NCI-H1436 treated with DMSO at 0.1 percent for 48 hours (cell line): ENCODE measurements around the gene HOXA10.

Experiments used
- DNase-seq: peaks from one replicate; lab custom pipeline; 2025; lab: John Stamatoyannopoulos, UW

HOXA10 gene

DNA sequence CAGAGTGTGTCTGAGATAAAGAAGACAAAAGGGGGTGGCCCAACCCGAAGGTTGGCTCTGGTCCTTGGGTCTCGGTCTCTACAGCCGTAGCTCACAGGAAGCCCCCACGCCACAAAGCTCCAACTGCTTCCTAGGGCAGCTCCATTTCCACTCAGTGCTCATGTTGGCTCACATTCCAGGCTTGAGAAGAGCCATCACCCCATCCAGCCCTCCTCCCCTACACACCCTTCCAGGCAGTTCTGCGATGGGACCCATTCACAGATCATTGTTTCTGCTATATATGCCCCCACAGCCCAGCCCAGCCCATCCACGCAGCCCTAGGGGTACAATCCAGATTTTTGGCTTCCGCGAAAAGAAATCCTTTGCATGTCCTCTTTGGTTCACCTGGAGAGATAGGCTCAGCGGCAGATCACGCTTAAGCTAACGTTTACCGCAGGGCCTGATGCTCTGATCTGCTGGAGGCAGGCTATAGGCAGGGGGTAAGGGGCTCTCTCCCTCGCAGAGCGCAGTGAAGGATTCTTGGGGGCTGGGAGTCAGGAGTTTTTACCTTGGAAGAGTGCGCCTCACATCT lies 17.1 kb upstream of the HOXA10 start:
- no peak for DNase-seq

DNA sequence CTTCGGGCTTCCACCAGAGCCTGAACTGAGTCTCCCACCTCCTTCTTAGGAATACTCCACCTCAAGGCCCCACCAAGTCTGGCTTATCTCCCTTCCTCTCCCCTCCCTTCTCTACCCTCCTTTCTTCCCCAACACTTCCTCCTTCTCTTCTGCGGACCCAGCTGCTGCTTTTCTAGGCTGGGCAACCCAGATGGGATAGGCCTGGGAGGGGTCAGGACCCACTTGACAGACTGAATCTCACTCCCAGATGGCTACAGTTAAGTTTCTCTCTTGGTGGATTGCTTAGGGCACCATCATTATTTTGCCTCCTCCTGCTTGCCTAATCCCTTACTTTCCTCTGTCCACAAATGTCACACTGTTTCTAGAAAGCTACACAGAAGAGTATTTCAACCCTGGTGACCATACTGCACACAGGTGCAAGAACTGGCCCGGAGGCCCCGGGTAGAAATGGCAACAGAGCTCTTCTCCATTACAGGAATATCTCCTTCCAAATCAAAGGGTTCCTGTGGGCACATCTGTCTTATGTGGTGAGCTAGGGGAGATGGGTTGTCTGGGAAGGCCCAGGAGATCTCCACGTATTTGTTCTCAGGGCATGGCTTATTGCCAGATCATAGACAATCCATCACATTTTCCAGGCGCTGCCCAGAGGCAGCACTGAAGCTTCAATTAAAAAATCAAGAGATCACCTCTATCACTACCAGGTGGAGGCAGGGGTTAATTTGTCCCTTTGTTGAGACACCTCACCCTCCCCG lies 16.1 kb upstream of the HOXA10 start:
- DNase-seq = no peak

DNA sequence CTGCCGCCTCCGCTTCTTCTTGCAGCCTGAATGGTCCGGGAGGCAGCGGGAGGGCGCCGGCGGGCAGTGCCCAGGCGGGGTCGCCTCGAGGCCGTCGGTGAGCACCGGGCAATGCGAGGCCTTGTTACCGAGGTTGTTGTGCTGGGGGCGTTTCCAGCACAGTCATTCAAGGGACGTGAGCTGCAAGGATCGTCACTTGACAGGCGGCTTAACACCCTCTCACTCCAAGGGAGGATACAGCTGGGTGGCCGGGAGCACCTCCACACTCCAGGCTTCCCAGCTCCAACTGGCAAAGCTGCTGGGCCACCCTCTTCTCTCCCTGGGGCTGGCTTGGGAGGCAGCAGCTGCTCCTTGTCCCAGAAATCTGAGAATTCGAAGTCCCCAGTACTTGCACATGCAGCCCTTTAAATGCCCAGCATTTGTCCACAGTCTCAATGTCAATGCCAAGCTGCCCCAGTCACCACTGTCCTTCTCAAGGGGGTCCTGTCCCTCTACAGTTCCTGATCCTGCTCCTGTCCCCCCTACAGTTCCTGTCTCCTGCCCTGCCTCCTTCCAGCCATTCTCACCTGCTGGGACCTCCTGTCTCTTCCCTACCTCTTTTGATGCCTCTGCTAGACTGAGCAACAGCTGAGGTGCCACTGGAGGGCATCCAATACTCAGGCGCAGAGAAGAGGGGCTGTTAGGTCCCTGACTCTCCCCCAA lies 15.3 kb upstream of the HOXA10 start:
- DNase-seq = no peak

DNA sequence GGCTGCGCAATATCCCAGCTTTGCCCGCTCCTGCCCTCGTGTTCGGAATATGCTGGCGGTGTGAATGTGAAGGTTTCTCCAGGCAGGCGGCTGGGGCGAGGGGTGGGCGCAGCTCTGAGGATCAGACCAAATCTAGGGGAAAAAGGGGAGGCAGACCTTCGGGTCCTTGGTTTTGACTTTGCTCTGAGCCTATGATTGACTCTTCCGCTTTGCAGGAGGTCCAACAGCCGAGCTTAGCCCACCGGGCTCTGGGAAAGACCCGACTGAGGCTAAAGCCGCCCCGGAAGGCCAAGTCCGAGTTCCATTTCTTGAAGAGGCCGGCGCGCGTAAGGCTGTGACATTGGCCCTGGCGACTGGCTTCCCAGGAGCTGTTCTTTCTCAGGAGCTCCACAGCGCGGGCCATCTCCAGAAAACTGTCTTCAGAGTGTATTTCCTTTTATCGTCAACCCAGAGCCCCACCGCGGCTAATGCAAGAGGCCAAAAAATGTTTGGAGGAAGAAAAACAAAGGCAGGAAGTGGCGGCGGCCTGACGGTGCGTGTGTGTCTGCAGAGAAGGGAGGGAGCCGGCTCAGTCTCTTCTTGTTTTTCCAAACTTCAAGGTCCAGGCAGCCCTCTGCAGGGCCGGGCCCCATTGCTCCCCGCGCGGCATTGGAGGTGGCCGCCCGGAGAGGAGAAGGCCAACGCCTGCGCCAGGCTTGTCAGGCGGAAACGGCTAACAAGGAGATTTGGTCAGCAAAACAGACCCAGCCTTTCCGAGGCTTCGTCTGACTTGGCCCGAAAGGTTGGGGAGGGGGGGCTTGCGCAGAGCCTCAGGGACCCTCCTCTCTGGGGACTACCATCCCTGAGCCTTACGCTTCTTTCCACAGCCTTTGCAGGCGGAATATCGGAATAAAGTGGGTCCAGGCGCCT lies 14.5 kb upstream of the HOXA10 start:
- no peak for DNase-seq

DNA sequence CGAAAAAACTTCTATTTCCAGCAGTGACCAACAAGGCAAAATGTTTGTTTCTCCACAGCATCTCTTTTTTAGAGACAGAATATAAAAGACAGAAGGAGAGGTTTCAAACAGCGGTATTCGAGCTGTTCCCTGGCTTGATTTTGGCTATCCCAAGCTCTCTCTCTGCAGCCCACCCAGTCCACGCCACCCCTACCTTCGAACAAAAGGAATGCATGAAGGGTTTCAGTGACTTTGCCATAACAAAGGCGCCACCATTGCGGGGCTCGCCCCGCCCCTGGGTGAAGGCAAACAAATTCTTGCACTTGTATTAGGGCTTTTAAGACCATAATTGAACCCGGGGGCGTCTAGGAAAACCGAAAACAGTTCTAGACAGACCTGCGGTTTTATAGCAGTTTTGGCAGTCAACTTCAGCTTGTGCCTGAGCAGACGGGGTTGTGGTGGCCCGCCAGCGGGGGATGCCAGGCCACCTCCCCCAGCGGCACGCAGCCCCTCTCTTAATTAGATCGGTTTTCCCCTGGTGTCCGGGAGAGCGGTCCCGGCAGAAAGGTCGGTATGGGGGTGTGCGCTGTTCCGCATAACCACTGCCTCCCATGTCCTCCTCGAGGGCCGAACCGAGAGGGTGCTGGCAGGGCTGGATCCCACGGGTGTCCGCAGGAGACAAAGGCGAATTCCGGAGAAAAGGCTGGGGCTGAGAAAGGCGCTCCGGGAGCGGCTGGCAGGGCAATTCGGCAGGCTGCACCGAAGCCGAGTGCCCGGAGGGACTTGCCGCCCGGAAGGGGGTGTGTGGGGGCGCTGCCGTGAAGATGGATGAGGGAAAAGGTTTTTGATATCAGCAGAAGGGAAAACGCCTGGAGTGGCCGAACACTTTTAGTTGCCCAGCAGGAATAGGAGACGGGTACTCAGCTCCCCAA lies 13.6 kb upstream of the HOXA10 start:
- DNase-seq = no peak

DNA sequence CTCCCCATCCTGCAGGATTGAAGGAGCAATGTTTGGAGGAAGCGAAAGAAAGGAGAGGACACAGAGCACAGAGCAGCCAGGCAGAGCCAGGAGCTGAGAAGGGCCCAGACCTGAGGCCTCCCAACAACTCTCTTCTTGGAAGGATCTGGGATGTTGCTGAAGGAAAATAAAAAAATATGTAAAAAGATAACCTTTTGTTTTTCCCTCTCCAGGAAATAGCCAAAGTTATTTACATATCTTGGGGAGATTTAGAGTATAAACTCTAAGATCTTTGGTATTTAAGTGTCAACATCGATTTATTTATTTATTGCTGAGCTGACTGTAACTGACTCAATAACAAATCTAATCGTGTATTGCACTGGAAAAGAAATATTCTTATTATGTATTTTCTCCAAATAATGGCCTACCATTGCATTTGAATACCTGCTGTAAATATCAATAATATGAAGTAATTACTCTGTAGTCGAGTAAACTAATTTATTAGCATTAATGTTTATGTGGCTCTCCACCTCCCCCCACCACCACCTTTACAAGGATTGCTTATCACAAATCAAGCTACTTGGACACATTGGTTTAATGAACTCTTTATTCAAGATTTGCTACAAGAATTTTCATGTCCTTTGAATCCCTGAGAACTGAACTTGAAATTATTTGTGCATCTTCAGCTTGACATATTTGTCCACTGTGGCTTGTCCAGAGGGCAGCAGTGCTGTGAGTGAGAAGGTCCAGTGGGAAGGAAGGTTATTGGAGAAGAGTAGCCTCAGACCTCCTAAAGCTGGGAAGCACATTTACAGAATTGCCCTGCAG lies 12.8 kb upstream of the HOXA10 start:
- no peak for DNase-seq

DNA sequence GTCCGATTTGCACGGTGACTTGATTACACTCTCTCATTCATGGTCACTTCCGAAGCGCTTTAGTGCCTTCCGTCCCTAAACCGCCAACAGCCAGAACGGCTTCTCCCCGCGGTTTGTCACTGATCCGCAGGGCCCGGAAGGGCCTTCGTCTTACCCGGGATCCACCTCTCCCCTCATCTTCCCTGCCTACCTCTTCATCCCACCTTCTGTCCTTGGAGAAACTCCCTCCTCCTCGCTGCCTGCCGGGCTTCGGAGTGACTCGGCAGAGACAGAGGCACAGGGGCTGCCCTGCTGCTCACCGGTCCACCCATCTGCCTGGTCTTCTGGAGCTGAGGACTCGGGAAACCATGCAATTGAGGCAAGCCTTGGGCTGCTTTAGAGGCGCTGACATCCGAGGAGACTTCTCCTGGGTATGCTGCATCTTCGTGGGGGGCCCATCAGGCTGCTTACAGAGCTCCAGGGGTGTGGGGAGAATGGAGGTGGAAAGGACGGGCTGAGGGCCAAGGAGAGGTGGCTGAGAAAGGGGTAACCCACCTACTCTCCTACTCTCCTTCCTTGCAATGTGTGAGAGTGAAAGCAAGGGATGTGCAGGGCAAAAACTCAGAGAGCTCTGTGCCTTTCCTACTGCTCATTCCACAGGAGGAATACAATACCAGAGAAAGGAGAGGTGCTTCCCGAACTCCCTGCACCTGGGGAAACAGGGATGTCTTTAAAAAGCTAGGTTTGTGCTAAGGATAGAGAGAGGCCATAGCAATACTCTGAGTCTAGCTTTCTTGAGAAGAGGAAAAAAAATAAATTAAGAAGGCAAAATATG lies 11.9 kb upstream of the HOXA10 start:
- DNase-seq = no peak

DNA sequence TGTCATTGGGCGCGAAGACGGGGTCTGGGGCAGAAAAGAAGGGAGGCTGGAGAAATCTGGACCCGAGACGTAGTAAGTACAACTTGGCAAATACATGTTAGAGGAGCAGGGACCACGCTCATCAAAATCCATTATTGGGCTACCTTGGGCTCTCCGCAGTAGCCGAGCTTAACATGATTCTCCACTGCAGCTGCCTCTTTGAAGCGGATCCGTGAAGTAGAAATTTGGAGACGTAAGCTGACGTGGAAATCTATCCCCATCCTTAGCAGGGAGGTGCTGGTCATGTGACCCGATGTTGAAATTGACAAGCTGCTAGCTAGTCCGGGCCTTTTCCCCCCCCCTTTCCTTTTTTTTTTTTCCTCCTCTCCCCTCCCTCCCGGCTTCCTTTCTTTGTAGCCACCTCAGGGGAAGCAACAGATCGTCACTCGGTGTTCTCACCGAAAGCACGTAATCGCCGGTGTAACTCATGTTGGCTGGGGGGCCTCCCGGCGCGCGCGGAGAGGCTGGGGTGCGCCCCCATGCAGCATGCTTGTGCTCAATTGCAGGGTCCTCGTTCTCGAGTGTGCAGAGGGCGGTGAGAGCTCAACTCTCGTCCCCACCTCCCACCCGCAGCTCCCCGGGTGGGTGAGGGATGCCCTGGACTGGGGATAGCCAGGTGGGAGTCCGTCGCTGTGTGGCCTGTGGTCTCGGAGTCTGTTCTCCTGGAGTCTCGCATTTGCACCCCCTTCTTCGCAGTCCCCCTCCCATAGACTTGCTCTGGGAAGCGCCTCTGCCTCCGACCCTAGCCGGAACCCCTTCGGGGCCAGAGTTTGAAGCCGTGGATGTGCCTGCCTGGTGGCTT lies 11.1 kb upstream of the HOXA10 start, which contains the start of gene HOXA11:
TSS of gene HOXA11 (minus strand) at position 220 of the 841 bp plus-strand sequence. CDS start at position 132, 88 bp downstream.
- DNase-seq = no peak

DNA sequence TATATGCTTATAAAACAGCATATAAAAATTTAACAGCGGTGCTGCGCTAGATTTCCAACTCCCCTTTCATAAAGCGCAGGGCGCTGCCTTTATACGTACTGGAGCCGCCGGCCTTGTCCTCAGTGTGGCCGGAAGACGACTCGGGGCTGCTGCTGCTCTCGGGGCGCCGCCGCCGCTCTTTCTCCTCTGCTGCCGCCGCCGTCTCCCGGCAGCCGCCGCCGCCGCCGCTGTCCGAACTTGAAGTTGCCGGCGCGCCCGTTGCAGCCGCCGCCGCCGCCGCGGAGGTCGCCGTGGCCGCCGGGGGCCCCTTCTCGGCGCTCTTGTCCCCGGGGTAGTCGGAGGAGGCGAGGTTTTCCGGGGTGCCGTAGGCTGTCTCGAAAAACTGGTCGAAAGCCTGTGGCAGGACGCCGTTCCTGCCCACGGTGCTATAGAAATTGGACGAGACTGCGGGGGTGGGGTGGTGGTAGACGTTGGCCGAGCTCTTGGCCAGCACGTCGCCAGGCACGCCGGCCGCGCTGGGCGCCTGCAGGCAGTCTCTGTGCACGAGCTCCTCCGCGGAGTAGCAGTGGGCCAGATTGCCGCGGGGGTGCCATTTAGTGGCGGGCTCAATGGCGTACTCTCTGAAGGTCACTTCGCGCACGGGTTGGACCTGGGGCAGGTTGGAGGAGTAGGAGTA lies 10.4 kb upstream of the HOXA10 start:
- no peak for DNase-seq

DNA sequence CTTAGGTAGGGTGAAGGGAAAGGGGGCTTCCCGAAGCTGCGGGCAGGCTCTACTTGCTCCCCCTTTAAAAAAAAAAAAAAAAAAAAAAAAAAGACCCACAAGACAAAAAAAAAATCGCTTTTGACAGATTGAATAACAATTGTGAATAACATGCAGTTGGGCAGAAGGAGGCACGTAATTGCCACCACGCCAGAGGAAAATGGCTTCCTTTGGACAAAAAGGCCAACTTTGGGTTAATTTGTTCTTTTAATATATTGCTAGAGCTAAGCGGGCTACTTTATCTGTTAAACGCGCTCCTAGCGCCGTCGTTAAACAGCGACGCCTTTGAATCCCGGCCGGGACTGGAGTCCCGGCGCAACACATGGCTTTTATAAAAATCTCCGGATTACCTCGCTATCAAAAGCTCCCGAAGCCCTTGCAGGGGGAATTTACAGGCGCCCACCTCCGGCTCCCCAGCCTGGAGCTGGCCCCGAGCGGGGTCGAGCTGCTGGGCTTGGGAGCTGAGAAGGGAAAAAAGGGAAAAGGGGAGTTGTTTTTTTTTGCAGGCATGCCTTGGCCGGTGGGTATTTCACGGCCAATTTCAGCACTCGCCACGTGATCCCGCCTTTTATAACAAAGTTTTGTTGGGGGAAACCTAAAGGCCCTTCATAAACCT lies 9.7 kb upstream of the HOXA10 start:
- DNase-seq = no peak

DNA sequence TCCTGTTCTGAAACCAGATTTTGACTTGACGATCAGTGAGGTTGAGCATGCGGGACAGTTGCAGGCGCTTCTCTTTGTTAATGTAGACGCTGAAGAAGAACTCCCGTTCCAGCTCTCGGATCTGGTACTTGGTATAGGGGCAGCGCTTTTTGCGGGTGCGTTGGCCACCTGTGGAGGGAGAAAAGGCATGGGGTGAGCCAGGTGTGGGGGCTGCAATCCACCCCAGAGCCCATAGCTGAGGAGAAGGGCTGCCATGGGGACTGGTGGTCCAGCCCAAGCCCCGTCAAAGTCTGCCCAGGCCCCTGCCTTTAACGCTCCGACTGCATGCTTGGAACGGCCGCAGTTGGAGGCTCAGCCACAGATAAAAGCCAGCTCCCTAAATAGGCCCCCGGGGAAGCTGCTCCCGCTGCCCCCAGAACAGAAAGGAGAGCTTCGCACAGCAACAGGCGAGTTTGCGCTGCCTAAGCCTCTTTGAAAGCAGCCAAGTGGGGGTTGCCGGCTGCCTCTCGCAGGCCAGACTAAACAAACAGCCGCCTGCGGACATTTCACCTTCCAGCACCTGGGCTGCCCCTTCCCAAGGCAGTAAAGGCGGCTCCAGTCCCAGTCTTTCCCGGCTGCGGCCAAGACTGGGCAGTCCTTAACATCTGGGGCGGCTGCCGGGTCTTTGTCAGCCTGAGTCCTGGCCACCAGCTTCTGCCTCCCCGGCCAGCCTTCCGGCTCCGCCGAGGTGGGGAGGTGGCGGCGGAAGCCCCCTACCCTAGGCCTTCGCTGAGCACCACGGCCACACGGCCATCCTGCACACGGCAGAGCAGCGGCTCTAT lies 9.0 kb upstream of the HOXA10 start:
- no peak for DNase-seq

DNA sequence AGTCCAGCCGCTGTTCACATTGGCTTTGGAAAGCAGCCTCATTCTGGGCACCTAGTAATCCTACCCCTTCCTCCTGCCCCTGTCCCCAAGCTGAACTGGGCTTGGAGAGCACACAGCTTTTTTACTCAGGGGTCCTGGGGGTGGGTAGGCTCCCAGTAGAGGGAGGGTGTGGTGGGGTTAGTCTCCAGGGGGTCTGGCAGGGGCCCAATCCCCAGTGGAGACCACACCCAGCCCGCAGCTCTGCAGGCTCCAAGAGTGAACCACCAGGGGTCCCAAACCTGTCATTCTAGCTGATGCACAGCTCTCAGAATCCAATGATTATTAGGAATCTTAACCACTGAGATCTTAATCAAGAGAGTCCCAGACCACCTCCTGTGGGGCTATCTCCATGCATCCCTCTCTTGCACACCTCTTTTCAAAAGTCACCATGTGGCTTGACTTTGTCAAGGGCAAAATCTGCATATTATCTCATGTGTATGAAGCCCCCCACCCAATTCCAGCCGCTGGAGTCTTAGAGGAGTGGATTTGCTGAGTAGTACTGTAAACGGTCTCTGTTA lies 8.2 kb upstream of the HOXA10 start:
- no peak for DNase-seq

DNA sequence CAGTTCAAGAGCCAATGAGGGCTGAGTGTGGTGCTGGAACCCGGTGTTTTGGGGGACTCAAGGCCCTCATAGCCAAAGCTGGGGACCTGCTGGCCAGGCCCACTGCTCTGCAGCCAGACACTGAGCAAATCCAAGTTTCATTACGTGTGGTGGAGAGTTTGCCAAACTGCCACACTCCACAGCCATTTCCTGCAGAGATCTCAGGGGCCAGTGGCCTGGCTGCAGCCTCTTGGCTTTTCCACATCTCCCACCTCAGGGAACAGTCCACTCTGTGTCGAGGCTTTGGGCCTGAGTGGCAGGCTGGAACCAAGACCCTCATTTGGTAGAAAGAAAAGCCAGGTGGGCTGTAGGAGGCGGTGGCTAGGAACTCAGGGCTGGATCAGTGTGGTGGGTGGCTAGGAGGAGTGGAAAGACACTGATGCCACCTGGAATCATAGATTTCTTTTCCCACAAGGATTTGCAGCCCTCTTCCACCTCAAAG lies 7.7 kb upstream of the HOXA10 start:
- DNase-seq = no peak

DNA sequence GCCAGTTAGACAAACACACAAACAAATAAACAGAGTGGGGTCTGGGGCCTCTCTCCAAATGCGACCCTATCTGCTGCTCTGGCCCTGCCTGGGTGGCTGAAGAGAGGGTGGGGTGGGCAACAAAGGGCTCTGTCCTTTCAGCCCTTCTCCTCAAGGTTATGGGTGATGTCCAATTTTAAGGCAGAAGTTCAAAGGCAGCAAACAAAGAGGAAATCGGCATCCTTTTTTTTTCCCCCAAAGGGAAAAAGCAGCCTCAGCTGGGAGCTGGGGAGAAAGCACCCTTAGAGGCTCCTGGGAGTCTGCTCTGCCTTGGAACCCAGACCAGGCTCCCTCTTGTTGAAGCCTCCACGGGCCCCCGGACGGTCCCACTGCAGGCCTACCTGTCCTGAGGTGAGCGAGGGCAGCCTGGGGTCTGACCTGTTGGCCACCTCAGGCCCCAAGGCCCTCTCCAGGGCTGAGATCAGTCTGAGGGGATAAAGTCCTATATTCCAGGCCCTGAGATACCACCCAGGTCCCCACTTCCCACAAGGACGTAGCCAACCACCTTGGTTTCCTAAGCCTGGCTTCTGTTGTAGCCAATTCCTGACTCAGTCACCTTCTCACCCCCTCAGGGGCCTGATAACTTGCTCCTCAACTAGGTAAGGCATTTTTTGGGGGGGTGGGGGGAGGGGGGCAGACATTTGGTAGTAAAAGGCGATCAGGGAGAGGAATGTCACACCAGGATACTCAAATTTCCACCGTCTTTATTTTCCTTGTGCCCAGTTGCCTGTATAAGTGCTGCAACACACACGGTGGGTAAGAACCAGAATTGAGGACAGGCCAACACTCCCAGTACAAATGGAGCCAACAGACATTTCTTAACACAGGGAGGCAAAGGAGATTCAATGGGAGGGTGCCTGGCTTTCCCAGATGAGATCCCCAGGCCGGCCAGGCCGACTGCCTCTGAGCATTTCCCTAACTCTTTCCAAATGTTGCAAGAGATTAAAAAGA lies 6.6 kb upstream of the HOXA10 start:
- no peak for DNase-seq
